OCI-LY3 (cell line): ENCODE data around the gene CDNF.

ENCODE experiments used
- EZH2phosphoT487 ChIP-seq: fragments of 200-600 bp; shearing (Covaris generic); IDR thresholded peaks from 2 replicates; pipeline ENCODE4 v1.6.1; 2018; ENCODE audit warnings: antibody characterized with exemption, mixed run types, low read depth
- TF ChIP-seq, protein P1 (sequence below): fragments of 200-600, 300-600 bp; sonication (generic); IDR thresholded peaks from 2 replicates; pipeline ENCODE4 v1.5.1; 2014; ENCODE audit warnings: antibody characterized with exemption, low read length, low read depth

DNA sequence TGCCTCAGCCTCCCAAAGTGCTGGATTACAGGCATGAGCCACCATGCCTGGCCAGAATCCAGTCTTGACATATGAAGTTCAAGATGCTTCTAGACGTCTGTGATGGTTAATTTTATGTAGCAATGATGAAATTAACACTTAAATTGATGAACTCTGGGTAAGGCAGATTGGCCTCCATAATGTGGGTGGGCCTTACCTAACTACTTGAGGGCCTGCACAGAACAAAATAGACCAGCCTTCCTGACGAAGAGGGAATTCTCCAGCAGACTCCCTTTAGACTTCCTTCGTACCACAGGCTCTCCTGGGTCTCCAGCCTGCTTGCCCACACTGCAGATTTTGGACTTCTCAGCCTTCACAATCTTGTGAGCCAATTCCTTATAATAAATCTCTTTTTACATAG is 4.7 kb downstream of the CDNF start:
- no peak for TF ChIP-seq EZH2phosphoT487
- TF ChIP-seq, protein P1, sequence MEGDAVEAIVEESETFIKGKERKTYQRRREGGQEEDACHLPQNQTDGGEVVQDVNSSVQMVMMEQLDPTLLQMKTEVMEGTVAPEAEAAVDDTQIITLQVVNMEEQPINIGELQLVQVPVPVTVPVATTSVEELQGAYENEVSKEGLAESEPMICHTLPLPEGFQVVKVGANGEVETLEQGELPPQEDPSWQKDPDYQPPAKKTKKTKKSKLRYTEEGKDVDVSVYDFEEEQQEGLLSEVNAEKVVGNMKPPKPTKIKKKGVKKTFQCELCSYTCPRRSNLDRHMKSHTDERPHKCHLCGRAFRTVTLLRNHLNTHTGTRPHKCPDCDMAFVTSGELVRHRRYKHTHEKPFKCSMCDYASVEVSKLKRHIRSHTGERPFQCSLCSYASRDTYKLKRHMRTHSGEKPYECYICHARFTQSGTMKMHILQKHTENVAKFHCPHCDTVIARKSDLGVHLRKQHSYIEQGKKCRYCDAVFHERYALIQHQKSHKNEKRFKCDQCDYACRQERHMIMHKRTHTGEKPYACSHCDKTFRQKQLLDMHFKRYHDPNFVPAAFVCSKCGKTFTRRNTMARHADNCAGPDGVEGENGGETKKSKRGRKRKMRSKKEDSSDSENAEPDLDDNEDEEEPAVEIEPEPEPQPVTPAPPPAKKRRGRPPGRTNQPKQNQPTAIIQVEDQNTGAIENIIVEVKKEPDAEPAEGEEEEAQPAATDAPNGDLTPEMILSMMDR: no peak
